Measurements from ENCODE around the gene GNAS.
"Not testable (repeated sequence)": the region's sequence is repeated elsewhere in the genome, so short reads cannot be mapped to it uniquely, and the experiment has no call there.

GNAS gene

DNA sequence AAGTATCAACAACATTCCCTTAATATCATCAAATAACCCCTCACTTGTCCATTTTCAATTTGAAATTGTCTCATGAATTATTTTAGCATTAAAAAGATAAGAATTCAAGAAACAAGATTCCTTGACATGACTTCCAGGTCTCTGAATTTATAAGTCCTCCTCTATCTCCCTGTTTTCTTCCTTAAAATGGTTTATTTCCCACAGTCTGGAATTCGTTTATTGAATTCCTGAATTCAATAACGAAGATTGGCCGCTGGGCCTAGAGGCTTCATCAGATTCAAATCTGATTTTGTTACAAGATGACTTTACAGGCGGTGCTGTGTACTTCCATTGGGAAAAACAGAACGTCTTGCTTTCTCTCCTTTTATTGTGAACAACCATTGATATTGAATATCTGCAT, 79.7 kb downstream of the GNAS start:
- DNase-seq (ENCODE audit: low spot score): no peak

DNA sequence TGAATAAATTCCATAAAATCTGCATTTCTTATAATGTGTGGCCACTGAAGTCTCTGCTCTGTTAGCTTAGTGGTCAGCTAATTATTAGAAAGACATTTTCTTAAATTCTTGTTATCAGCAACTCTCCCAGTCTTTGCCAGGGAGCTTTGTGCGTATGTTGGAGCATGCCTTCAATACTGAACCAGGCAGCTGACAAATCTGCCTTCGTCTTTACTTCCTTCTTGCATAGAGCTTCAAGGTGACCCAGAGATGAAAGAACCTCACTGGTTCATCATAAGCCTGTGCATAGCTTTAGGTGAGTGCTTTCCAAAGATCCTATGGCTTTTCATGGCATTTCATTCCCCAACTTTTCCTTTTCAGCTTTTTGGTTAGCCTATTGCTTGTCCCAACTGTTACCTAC, 85.6 kb downstream of the GNAS start:
- no peak for DNase-seq (ENCODE audit: low spot score)

DNA sequence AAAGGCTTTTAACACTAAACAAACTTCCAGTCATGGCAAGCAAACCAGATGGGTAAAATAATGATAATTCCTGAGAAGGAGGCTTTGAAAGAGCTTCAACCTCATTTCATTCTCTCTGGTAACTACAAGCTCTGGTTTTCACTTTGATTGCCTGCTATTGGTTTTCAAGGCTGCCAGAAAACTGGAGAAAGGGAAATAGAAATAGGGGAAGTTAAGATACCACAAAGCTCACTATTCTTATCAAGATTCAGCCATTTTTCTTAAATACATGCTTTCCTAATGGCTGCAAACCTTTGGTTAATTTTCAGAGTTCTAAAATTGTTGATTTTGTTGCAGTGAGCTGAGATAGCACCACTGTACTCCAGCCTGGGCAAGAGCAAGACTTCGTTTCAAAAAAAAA, 86.0 kb downstream of the GNAS start:
- no peak for DNase-seq (ENCODE audit: low spot score)

DNA sequence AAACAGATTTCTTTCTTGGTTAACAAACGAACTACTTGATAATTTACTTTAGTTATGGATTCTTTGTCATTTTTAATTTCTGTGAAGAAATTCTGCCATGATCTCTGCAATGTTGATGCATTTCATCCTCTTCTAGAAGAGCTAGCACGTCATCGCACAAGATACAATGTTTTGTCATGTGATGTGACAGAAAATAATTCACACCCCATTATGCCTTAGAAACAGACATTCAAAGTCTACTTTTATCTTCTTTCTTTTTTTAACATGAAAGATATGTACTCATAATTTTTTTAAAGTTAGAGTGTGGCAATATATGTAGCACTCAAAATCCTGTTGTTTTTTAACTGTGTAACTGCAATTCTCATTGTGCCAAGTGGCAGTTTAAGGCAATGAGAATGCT, 89.0 kb downstream of the GNAS start:
- DNase-seq (ENCODE audit: low spot score): no peak

DNA sequence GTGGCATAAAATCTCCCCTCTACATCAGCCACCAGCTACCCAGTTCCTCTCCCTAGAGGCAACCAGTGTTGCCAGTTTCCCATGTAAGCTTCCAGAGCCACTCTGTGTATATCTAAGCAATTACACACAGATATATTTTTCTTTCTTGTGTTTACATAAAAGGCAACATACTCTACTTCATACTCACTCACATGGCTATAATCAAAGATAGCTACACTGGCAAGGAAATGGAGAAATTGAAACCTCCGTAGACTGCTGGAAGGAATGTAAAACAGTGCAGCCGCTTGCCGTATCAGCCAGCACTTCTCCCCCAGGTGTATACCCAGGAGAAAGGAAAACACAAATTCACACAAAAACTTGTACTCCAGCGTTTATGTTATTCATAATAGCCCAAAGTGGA, 90.0 kb downstream of the GNAS start:
- no peak for DNase-seq (ENCODE audit: low spot score)

DNA sequence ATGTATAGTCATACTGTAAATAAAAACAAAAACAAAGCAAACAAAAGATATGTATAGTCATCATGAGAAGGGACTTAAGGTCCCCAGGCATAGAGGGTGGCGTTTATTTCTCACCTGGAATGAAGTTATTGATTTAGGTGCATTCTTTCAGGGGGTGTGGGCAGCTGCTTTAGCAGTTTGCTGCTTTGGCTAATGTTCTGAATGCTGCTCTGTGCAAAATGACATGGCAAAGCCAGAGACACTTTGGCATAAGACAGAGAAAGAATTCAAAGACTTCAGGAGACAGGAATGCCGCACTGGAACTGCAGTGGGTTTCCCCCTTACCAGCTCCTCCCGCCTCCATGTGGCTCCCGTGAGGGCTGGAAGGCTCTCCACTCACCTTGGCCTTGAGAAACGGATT, 92.1 kb downstream of the GNAS start:
- DNase-seq (ENCODE audit: low spot score): no peak

DNA sequence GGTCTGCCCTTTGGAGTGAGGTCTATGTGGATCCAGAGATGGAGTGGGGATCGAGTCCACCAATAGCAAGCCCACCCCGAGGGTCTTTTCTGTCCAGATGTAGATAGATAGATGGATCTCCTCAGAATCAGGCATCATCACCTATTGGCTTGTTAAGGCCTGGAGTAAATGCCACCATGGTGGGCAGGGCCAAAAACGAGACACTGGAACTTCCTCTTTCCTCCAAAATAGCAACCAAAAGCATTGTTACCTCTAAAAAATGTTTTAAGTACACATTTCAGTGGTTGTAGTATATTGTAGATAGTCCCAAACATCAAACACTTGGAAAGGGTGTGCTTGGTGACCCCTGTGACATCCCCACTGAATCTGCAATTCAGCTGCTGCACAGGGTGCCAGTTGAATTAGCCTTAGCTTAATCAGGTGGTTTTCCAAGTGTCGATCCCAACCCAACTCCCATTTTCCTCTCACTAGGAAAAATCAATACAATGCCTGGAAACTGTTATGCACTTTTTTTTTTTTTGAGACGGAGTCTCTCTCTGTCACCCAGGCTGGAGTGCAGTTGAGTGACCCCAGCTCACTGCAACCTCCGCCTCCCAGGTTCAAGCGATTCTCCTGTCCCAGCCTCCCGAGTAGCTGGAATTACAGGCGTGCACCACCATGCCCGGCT, 93.6 kb downstream of the GNAS start:
- no peak for DNase-seq (ENCODE audit: low spot score)

DNA sequence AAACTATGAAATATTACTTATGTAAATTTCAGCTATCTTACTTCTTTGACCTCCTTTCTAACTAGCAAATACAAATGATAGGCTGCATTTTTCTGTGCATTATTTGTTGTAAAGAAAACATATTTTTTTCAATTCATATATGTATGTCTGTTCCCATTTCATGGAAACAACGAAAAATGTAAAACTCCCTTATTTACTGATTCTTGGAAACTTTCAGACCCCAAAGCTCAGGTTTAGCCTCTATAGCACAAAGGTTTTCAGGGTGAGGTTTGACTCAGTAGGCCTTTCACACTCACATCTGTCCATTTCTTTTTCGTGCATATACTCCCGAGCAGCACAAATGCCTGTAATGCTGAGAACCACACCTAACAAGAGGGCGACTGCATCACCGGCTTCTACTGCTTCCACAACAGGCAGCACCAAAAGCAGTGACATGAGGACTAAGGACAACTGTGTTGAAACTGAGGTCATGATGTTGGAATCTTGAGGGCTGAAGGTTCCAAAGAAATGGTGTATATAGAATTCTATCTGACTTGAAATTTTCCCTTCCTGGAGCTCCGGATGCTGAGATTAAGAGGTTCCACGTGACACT, 95.4 kb downstream of the GNAS start:
- DNase-seq (ENCODE audit: low spot score): not testable (repeated sequence)

DNA sequence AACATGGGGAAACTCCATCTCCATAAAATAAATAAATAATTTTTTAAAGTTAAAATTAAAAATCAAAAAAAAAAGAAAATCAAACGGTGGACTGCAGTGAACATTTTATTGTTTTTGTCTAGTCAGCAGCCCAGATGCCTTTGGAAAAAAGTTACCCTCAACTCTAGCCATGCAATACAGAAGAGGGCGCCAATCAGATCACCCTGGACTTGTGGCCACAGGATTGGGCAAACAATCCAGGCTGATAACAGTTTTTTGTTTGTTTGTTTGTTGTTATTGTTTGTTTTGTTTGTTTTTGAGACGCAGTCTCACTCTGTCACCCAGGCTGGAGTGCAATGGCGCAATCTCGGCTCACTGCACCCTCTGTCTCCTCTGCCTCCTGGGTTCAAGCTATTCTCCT, 98.1 kb downstream of the GNAS start:
- peak; percentile 15 for DNase-seq (ENCODE audit: low spot score)

DNA sequence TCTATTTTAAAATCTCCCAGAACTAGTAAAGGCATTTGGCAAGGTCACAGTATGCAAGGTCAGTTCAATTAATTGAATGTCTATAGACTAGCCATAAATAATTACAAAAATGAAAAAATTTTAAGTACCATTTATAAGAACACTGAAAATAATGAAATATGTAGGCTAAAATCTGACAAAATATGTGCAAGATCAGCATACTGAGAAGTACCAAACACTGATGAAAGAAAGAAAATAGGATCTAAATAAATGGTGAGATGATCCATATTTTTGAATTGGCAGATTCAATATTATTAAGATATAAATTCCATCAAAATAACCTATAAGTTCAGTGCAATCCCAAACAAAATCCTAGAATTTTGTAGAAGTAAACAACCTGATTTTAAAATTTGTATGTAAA, 100.5 kb downstream of the GNAS start:
- no peak for DNase-seq (ENCODE audit: low spot score)

DNA sequence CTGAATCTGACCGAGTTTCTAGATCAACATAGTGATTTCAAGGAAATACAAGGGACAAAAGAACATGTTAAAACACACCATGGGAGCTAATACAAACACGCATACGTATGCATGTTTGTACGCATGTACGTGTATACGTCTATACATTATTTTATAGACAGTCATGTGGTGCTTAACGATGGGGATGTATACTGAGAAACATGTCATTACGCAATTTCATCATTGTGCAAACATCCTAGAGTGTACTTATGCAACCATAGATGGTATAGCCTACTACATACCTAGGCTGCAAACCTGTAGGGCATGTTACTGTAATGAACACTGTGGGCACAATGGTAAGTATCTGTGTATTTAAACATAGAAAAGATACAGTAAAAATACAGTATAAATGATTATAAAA, 103.6 kb downstream of the GNAS start:
- no peak for DNase-seq (ENCODE audit: low spot score)

DNA sequence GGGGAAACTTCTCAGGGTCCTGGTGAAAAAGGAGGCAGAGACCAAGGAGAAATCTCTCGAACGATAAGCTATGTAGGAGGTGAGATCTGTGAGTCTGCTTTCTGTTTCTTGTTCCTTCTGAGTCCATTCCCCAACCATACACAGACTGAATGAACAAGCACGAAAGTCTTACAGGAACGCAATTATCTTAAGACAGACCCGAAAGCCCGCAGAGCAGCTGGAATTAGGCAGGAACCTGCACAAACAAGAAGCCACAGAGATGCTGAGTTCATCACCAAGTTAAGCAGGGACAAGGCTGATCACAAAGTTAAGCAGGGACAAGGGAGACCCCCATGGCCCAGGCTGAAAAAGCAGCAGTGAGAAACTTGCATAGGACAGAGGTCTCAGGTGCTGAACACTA, 107.1 kb downstream of the GNAS start:
- DNase-seq (ENCODE audit: low spot score): no peak
